Colonic mucosa (tissue), 4 donors: Measurements from ENCODE around the gene PDS5A. TPM values are rescaled to one million over a fixed set of nuclear protein-coding genes. Genes with fewer than 3 reads are reported as not detected.
A peak's percentile ranks its signal among the peaks of the same experiment; 100 is the strongest.

ENCODE experiments used
- DNase-seq: peaks from one replicate; pipeline ENCODE4 v3.0.0-alpha.2; 2020
- H3K27ac ChIP-seq: fragments of 200-600 bp; one replicate; pipeline ENCODE4 v1.8.0; 2021
- H3K27me3 ChIP-seq: fragments of 200-600 bp; one replicate; pipeline ENCODE4 v1.8.0; 2021
- H3K36me3 ChIP-seq: fragments of 200-600 bp; one replicate; pipeline ENCODE4 v1.8.0; 2021
- H3K4me1 ChIP-seq: fragments of 200-600 bp; one replicate; pipeline ENCODE4 v1.8.0; 2021; ENCODE audit warnings: mild to moderate bottlenecking
- H3K4me3 ChIP-seq: fragments of 200-600 bp; one replicate; pipeline ENCODE4 v1.8.0; 2021
- H3K9ac ChIP-seq, 2 donors: one replicate each; pipeline ENCODE4 v1.7.0; 2013; ENCODE audit warnings: control low read depth in 2 of 2, low read depth in 2 of 2, low read length in 2 of 2
- H3K9me3 ChIP-seq: fragments of 200-600 bp; one replicate; pipeline ENCODE4 v1.8.0; 2021
- intact Hi-C: fragments of 100-400 bp; cut with DNase I; formaldehyde crosslinking; loops from one replicate; pipeline ENCODE4 v1.14.1; 2022
- total RNA-seq, 2 donors: library from RNA; stranded (reverse); fragmentation: NEBNext Ultra II Directional in 1 of 2; extraction: Animal tissue kit (Norgen Biotek cat#: 25700) in 1 of 2; gene quantifications; one replicate each; pipeline ENCODE4 v1.2.1, GENCODE V29; 2021
- TF ChIP-seq, protein P1 (sequence below): fragments of 200-600 bp; IDR thresholded peaks from one replicate; pipeline ENCODE4 v1.8.0; 2022; ENCODE audit warnings: antibody characterized with exemption, mild to moderate bottlenecking
- donor health status: healthy.
- donor health status: DM: no; HTN: no; CAD: no.
- donor health status: DM: no; HTN: no; CAD: no.

PDS5A gene
- total RNA-seq, 2 donors from 2014 or later: 63.8 to 68.0 TPM

- TF ChIP-seq, protein P1, sequence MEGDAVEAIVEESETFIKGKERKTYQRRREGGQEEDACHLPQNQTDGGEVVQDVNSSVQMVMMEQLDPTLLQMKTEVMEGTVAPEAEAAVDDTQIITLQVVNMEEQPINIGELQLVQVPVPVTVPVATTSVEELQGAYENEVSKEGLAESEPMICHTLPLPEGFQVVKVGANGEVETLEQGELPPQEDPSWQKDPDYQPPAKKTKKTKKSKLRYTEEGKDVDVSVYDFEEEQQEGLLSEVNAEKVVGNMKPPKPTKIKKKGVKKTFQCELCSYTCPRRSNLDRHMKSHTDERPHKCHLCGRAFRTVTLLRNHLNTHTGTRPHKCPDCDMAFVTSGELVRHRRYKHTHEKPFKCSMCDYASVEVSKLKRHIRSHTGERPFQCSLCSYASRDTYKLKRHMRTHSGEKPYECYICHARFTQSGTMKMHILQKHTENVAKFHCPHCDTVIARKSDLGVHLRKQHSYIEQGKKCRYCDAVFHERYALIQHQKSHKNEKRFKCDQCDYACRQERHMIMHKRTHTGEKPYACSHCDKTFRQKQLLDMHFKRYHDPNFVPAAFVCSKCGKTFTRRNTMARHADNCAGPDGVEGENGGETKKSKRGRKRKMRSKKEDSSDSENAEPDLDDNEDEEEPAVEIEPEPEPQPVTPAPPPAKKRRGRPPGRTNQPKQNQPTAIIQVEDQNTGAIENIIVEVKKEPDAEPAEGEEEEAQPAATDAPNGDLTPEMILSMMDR: no peak
- no peaks in the 10 kb centered on the region for H3K27me3 ChIP-seq
- H3K4me1 ChIP-seq: peaks cover 6% of the 10 kb centered on the region
- intact Hi-C loops: no loop called here
- no peak overlapping the region for H3K27ac ChIP-seq
- H3K4me3 ChIP-seq: no peak overlapping the region
- H3K36me3 ChIP-seq: no peaks in the 10 kb centered on the region
- H3K9me3 ChIP-seq: no peaks in the 10 kb centered on the region
- H3K9ac ChIP-seq: no peak overlapping the region
- DNase-seq: no peak
These were observed 39.9 kb downstream of the PDS5A start for GRCh38 chr4:39937683-39938268.

- Histone ChIP-seq H3K27me3 (no peaks in the 10 kb centered on the region), H3K9me3 (no peaks in the 10 kb centered on the region), H3K4me1 (peaks cover 6% of the 10 kb centered on the region), H3K27ac (no peak overlapping the region), H3K36me3 (no peaks in the 10 kb centered on the region), H3K9ac (peak overlapping the region in 1 of 2 donors; percentile 40), H3K4me3 (no peak overlapping the region)
- TF ChIP-seq, protein P1: no peak
- intact Hi-C loops: no loop called here
- no peak for DNase-seq
These were observed 40.9 kb downstream of the PDS5A start for GRCh38 chr4:39936565-39937418.

DNA sequence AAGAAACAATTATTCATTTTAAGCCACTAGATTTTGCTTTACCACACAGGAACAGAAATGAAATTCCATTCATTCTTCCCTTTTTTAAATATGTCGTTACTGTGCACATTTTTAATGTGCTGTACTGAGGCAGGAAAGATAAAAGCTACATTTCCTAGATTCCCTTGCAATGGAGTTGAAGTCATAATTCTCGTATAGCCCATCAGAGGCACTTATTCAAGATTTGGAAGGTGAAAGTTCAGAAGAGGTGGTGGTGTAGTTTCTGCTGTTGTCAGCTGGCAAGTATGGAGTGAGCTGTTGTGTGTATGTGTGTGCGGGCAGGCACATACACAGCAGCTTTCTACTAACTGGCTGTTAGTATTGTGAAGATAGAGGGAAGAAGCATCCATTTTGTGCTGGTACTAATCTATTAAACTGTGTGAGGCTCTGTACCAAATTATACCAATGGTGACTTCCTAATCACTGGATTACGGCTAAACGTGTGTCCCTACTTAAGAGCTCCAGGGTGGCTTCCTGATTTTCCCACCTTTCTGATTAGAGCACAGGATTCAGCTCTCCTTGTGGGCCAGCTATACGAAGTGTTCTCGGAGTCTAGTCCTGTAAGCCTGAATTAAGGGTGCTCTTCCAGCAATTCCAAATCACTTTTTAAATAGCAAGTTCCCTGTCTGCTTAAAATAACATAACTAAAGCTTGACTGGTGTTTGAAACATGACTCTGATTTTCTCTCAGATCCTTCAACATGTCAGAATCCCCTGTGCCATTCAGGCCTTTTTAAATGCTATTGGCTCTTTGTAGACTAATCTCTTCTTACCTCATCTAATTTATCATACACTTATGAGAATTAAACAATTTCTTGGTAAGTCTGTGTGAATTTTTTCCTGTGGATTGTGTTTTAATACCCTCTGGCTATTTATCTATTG, 43.8 kb downstream of the PDS5A start:
- TF ChIP-seq, protein P1: no peak
- no peaks in the 10 kb centered on the region for H3K9me3 ChIP-seq
- DNase-seq: no peak
- H3K36me3 ChIP-seq: no peaks in the 10 kb centered on the region
- peaks cover 6% of the 10 kb centered on the region for H3K4me1 ChIP-seq
- H3K9ac ChIP-seq: peak overlapping the region in 1 of 2 donors; percentile 5
- H3K4me3 ChIP-seq: no peak overlapping the region
- H3K27ac ChIP-seq: no peak overlapping the region
- H3K27me3 ChIP-seq: no peaks in the 10 kb centered on the region
- intact Hi-C loops: no loop called here

DNA sequence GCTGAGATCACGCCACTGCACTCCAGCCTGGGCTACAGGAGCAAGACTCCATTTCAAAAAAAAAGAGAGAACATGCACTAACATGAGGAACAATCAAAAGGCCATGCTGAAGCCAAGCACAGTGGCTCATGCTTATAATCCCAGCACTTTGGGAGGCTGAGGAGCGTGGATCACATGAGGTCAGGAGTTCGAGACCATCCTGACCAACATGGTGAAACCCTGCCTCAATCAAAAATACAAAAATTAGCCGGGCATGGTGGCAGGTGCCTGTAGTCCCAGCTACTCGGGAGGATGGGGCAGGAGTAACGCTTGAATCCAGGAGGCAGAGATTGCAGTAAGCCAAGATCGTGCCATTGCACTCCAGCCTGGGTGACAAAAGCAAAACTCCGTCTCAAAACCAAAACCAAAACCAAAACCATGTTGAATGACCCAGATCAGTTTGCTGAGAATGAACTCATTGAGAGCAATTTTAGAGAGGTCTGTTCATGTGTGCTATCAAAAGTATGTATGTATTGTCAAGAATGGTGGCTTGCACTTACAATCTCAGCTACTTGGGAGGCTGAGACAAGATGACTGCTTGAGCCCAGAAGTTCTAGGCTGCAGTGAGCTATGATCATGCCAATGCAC, 44.8 kb downstream of the PDS5A start:
- TF ChIP-seq, protein P1: no peak
- no peak for DNase-seq
- intact Hi-C loops: no loop called here
- Histone ChIP-seq H3K4me1 (peaks cover 6% of the 10 kb centered on the region), H3K9ac (no peak overlapping the region), H3K36me3 (no peaks in the 10 kb centered on the region), H3K9me3 (no peaks in the 10 kb centered on the region), H3K4me3 (no peak overlapping the region), H3K27me3 (no peaks in the 10 kb centered on the region), H3K27ac (no peak overlapping the region)

GRCh38 chr4:39931441-39931901, 46.2 kb downstream of the PDS5A start:
- no peaks in the 10 kb centered on the region for H3K27me3 ChIP-seq
- H3K9me3 ChIP-seq: no peaks in the 10 kb centered on the region
- TF ChIP-seq, protein P1: no peak
- intact Hi-C loops: no loop called here
- no peaks in the 10 kb centered on the region for H3K36me3 ChIP-seq
- H3K4me3 ChIP-seq: no peak overlapping the region
- DNase-seq: no peak
- H3K27ac ChIP-seq: no peak overlapping the region
- H3K4me1 ChIP-seq: peaks cover 6% of the 10 kb centered on the region
- H3K9ac ChIP-seq: no peak overlapping the region
